Stimulated activated CD8-positive, alpha-beta memory T cell treated with anti-CD3 and anti-CD28 coated beads, Interleukin-4, amount 100 ng/mL, for 4 hours (primary cell): ENCODE results near the gene ACYP2.
A peak's percentile ranks its signal among the peaks of the same experiment; 100 is the strongest.
"Not testable (repeated sequence)": the region's sequence is repeated elsewhere in the genome, so short reads cannot be mapped to it uniquely, and the experiment has no call there.

Experiments used
- DNase-seq, 2 donors: peaks; one replicate each; pipeline ENCODE4 v3.0.0-alpha.2; 2020; ENCODE audit warnings: low read depth in 2 of 2, low spot score in 1 of 2

The ACYP2 gene

GRCh38 chr2:54313147-54313546, 197.7 kb downstream of the ACYP2 start:
- no peak for DNase-seq

- no peak for DNase-seq
Measured at GRCh38 chr2:54317973-54318372, 202.6 kb downstream of the ACYP2 start.

DNA sequence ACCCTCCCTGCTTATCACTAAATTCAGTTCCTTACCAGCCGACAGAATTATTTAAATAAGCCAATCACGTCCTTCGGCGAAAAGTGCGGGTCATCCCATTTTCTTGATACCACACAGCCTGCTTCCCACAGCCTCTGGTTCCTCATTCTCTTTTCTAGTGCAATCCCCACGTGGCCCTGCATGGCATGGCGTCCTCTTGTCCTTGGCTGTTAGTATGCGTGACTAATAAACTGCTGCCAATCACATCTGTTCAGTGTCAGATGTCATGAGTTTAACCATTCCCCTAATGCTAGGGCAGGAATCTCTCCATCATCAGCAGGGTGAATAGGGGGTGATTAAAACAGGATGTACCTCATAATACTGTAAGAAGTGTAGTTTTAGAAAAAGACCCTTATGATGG, 203.4 kb downstream of the ACYP2 start:
- no peak for DNase-seq

DNA sequence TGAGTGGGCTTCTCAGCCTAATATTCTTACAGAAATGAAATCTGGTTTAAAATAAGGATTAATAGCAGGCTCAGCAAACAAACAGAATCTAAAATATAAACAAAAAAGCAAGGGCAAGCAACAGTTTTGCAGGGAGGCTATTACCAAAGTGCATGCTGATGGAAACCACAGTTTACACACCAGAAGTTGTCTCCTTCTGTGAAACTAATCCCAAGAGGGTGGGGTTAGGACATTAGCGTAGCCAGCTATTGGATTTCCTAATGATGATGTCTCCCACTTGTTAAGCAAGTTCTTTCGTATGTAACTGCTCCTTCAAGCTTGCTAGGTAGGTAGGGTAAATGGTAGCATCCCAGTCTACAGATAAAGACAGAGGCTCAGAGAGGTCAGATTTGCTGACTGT, 205.6 kb downstream of the ACYP2 start:
- no peak for DNase-seq

- DNase-seq, result not testable (repeated sequence)
Measured at GRCh38 chr2:54324517-54324916, 209.1 kb downstream of the ACYP2 start.

GRCh38 chr2:54325148-54325547, 209.7 kb downstream of the ACYP2 start:
- no peak for DNase-seq

GRCh38 chr2:54329482-54330161, 214.2 kb downstream of the ACYP2 start:
- DNase-seq, result no peak

DNA sequence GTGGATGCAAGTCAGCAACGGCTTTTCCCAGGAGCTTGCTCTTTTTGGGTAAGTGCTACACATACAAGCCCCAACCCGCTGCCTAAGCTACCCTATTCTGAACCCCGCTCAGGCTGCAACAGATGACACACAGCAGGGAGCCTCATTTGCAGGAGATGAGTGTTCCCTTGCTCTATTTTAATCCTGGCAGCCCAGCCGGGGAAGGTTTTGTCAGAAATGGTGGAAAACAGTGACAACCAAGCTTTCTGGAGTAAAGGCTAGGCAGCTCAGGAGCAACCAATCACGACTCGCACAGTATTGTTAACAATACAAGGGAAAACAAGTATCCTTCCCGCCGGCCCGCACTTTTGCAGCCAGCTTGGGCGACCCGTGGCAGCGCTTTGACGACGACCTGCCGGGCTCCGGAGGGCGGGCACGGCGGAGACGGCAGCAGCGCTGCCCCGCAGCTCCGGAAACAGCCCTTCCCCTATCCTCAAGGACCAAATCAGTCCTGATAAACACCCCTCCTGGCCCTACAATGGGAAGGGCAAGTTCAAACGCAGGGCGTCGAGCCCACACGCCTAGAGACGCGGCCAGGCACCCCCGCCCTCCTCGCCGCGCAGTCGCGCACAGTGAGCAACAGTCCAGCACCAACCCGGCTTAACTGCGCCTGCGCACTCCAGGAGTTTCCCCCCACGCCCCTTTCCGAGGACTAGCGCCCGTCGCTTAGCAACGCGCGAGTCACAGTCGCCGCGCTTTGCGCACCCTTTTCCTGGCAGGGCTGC, 214.9 kb downstream of the ACYP2 start:
- DNase-seq, result peak; percentile 66 to 79

DNA sequence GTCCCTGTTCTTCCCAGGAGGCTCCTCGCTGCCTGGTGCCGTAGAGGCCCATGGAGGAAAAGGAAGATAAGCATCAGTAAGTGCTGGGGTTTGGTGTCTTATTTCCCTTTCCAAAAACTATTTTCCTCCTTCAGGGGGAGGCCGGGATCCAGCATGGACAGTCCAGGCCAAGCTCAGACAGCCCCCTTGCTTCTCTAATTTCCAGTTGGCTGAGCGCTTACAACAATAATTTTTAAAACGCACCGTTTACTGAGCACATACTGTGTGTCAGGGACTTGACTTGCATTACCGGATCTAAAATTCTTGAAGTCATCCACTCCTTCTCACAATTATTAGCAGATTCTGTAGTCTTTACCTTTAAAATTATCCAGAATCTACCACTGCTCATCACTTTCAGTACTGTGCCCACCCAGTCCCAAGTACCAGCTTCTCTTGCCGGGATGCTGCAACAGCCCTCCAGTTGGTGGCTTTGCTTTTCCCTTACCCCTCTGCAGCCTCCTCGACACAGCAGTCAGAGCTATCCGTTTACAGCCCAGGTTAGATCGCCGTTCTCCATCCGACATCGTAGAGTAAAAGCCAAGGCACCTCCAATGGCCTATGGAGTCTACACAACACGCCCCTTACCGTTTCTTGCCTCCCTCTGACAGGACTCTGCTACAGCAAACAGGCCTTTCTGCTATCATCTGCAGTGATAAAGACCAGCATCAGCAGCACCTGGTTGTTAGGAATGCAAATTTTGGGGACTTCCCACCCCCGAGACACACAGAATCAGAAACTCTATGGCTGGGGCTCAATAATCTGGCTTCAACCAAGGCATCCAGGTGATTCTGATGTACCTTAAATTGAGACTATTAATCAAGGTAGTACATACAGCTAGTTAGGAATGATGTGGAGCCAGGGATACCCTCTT, 215.8 kb downstream of the ACYP2 start:
- DNase-seq, result no peak

GRCh38 chr2:54332386-54332785, 217.0 kb downstream of the ACYP2 start:
- no peak for DNase-seq

DNA sequence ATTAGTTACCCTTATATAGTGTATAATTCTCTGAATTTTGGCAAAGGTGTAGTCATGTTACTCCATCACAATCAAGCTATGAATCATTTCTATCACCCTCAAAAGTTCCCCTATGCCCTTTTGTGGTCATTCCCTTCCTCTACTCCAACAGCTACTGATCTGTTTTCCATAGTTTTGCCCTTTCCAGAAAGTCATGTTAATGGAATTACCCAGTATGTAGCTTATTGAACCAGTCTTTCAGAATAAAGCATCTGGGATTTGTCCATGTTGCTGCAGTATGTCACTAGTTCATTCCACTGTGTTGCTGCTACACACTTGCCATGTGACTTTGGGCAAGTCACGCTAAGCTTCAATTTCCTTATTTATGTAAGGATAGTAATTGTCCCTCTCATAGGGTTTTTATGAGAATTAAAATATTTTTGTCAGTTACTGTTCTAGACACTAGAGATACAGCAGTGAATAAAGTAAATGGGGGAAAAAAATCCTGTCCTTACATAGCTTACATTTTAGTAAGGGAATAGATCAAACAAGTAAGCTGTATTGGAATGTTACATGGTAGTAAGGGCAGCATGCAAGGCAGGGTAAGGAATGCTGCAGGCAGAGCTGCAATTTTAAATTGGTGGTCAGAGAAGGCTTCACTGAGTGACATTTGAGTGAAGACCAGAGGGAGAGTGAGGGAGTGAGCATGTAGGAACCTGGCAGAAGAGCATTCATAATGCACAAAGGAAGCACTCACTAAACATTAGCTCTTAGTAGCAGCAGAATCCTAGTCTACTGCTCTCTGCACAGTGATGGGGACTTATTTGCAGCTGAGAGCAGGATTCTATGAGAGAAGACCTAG, 220.9 kb downstream of the ACYP2 start:
- no peak for DNase-seq

GRCh38 chr2:54336977-54337255, 221.5 kb downstream of the ACYP2 start:
- DNase-seq, result no peak

GRCh38 chr2:54341656-54342055, 226.2 kb downstream of the ACYP2 start:
- no peak for DNase-seq

DNA sequence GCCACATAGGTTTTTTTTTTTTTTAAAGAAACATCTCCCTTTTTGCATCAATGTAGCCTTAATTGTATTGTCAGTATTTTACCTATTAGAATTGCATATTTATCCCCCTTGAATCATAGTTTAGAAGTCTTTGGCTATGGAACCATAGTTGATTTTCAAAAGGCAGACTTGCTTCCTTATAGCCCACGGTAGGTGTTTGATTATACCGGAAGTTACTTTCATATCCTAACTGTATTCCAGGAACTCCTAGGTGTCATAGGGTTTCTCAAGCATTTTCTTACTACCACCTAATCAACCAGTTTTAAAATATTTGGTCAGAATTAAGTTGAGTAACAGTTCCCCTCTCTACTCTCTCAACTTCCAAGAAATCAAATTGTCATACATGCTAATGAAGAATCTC, 227.2 kb downstream of the ACYP2 start:
- no peak for DNase-seq

DNA sequence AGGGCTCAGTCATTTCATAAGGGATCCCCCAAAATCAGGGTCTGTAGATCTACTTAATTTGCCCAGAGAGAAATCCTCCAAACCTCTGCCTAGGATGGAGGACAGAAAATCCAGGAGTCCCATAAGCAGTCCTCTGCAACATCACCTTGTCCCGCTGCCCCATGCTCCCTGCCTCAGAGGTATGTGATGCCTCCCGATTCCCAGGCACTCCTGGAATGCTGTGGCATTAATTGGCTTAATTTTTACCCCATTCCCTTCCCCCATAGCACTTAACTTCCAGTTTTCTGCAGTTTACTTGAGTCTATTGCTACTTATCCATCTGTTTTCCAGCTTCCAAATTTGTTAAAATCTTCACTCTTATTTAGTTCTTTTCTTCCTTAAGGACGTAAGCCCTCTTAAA, 232.2 kb downstream of the ACYP2 start:
- no peak for DNase-seq

DNA sequence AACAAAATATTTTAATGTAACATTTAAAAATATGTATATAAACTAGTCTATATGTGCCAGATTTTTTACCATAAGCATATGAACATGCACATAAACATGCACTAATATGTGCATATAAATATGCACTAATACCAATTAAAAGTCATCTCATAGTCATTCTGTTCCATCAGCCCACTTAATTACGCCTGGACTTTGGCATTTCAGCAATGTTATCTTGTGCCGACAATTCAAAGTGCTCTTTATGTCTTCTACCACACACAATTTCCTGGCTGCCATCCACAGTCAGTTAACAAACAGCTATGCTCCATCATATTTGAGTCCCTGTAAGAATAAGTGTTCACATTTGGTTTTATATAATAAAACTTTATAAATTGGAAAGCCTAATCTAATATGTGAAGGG, 233.2 kb downstream of the ACYP2 start:
- no peak for DNase-seq

DNA sequence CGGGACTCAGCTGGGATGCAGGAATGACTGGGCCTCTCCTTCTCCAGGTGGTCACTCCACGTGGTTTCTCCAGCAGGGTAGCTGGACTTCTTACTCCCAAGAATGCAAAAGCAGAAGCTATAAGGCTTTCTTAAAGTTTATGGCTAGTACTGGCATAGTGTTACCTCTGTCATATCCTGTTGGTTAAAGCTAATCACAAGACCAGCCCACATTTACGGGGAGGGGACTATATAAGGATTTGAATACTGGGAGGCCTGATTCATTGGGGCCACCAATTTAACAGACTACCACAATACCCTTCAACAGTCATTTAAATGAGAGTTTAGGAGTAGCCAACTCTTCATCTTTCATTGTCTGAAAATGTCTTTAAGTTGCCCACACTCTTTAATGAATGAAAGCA, 235.0 kb downstream of the ACYP2 start:
- no peak for DNase-seq

DNA sequence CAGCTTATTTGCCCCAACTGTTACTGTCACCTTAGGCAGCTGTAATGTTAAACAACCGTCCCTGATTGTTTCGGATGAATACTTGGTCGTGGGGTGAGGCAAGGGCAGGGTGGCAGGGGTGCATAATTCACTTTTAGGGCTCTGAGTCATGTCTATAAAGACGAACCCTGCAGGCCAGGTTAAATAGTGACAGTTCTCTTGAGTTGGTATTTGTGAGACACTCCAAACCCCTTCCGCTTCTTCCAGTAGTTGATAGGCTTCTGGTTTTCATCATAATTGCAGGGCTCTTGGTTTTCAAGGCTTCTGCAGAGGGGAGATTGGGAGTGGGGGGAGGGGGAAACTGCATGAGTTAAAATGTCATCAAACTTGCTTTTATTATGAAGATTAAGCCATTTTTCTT, 237.8 kb downstream of the ACYP2 start:
- no peak for DNase-seq
